ENCODE data around the gene CSF3. TPM values are rescaled to one million over a fixed set of nuclear protein-coding genes. Genes with fewer than 3 reads are reported as not detected.

The CSF3 gene
- total and polyA plus RNA-seq, 12 donors = 0.06 to 6.1 (median 0.44) TPM; not detected in 4

DNA sequence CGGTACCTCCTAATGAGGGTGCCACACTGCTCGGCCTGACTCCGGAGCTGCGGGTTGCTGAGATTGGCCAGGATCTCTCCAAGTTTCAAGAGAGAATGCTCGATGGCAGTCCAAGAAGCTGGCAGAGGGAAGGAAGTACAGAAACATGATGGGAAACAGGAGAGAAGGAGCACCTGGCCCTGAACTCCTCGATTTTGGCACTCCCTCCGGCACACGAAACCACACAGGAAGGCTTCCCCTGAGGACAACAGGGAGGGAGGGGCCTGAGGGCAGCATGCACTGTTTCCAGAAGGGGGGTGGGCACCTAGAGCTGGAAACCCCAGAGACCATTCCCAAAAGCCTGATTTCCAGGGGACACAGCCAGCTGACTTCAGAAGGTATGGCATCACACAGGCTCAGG is 18.1 kb downstream of the CSF3 start:
- Histone ChIP-seq H3K36me3 (replicated peaks in 1 of 2) (peaks cover 0 to 51% of the 10 kb centered on the region in 2 donors), H3K4me3 (no peak overlapping the region), H3K4me1 (replicated peaks in 1 of 2) (no peaks in the 10 kb centered on the region), H3K9me3 (replicated peaks in 1 of 3) (no peaks in the 10 kb centered on the region), H3K27ac (no peak overlapping the region), H3K27me3 (no peaks in the 10 kb centered on the region)
- intact Hi-C loops (cut with DNase I) = no loop called here
- no peak for DNase-seq
- 85 to 93% (median 87%) methylated on average over 8 of the region's 8 CpGs for WGBS, 4 donors
- TF ChIP-seq POLR2A (IDR thresholded peaks at IDR 0.05) (no peak), CTCF (IDR thresholded peaks at IDR 0.05) (no peak)

DNA sequence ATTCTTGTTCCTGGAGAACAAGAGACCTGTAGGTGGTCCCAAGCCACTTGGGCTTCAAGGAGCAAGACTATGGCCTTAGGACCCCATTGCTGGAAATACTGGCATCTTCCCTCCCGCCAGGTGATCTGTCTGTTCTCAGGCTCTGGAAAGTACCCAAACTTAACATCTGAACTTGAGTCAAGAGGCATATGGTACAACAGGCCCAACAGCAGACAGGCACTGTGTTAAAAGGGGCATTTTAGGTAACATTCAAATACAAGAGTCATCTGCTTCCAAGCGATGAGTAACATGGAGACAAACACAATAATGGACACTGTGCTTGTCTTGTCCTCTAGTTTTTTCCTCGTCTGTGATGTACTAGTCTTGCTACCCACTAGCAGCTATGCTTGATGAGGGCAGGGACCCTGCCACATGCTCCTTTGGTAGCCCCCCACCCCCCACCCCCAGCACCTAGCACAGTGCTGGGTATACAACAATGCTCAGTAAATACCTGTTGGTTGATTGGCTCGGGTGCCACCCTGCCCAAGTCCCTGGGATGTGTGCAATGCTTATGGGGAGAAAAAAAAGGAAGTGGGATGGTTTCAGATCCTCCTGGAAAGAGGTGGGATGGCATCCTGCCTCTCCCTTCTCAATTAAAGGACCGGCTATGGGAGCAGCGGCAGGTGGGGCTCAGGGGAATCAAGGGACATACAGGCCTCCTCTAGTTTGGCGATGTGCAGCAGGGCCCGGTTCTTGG is 19.4 kb downstream of the CSF3 start:
- TF ChIP-seq POLR2A (IDR thresholded peaks at IDR 0.05) = no peak
- no peak for TF ChIP-seq CTCF (IDR thresholded peaks at IDR 0.05)
- Histone ChIP-seq H3K9me3 (replicated peaks in 1 of 3) (no peaks in the 10 kb centered on the region), H3K36me3 (replicated peaks in 1 of 2) (peaks cover 0 to 38% of the 10 kb centered on the region in 2 donors), H3K27me3 (no peaks in the 10 kb centered on the region), H3K27ac (no peak overlapping the region), H3K4me3 (no peak overlapping the region), H3K4me1 (replicated peaks in 1 of 2) (peaks cover 0 to 11% of the 10 kb centered on the region in 2 donors)
- no peak for DNase-seq
- intact Hi-C loops (cut with DNase I) = no loop called here
- 72 to 94% (median 80%) methylated on average over 5 to 8 of the region's 8 CpGs for WGBS, 4 donors

GRCh38 chr17:40035162-40035559 is 19.9 kb downstream of the CSF3 start:
- Histone ChIP-seq H3K27me3 (no peaks in the 10 kb centered on the region), H3K4me1 (replicated peaks in 1 of 2) (peaks cover 0 to 11% of the 10 kb centered on the region in 2 donors), H3K36me3 (replicated peaks in 1 of 2) (peaks cover 0 to 33% of the 10 kb centered on the region in 2 donors), H3K27ac (no peak overlapping the region), H3K9me3 (replicated peaks in 1 of 3) (no peaks in the 10 kb centered on the region), H3K4me3 (no peak overlapping the region)
- 27 to 57% (median 43%) methylated on average over 1 to 12 of the region's 12 CpGs for WGBS, 4 donors
- DNase-seq = peak in 1 of 7 donors; percentile 51
- intact Hi-C loops (cut with DNase I) = no loop called here
- TF ChIP-seq POLR2A (IDR thresholded peaks at IDR 0.05) (no peak), CTCF (IDR thresholded peaks at IDR 0.05) (peak; percentile 14 to 53 (median 34))

DNA sequence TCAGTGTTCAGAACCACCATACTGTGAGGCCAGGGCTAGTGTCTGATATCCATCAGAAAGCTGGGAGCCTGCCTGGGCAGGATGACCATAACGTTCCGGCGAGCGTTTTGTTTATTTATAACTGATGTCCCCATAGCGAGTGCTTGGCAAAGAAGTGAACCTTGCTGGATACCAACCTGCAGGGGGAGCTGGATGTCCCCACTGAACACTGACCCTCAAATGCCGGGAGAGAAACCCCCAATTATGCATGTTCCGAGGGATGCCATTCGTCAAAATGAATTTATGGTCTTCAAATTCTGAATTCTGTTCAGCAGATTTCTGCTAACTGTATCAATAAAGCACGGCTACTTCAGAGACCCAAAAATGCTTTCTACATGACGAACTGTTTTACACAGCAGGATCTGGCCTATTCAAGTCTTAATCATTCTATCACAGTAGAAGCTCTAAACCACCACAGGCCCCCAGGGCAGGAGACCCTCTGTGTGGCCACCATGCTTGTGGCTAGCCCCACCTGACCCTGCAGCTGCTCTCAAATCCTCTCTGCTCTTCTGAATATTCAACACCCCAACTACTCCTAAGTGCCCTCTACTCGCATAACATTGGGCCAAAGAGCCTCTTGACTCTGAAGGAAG is 23.8 kb downstream of the CSF3 start:
- no peak overlapping the region for H3K4me3 ChIP-seq
- H3K36me3 ChIP-seq (replicated peaks in 1 of 2) = peaks cover 0 to 14% of the 10 kb centered on the region in 2 donors
- peaks cover 0 to 11% of the 10 kb centered on the region in 2 donors for H3K4me1 ChIP-seq (replicated peaks in 1 of 2)
- peak; percentile 30 to 65 (median 60) for TF ChIP-seq CTCF (IDR thresholded peaks at IDR 0.05)
- TF ChIP-seq POLR2A (IDR thresholded peaks at IDR 0.05) = no peak
- intact Hi-C loops (cut with DNase I) = no loop called here
- WGBS, 4 donors = 22 to 28% (median 24%) methylated on average over 10 to 11 of the region's 11 CpGs
- H3K27me3 ChIP-seq = no peaks in the 10 kb centered on the region
- peak overlapping the region in 2 of 5 donors; percentile 60 to 72 for H3K27ac ChIP-seq
- DNase-seq = peak in 6 of 7 donors; percentile 73 to 87 (median 78)
- H3K9me3 ChIP-seq (replicated peaks in 1 of 3) = no peaks in the 10 kb centered on the region

Measured in adrenal gland (tissue), 12 donors.